ENCODE results near the gene CDC27. TPM values are rescaled to one million over a fixed set of nuclear protein-coding genes. Genes with fewer than 3 reads are reported as not detected.

The CDC27 gene
- total and polyA plus RNA-seq, 2 donors (not counting 3 experiments of a cell fraction or from before 2014, with no cell fraction given) = 76.1 to 172 TPM

GRCh38 chr17:47159315-47159714 lies 29.8 kb downstream of the CDC27 start:
- Histone ChIP-seq H3K4me2 (ENCODE audit: insufficient read depth, low read length) (no peak overlapping the region), H4K20me1 (replicated peaks; ENCODE audit: control insufficient read depth, extremely low read depth, insufficient read depth, low read length) (no peaks in the 10 kb centered on the region), H3K4me1 (ENCODE audit: control insufficient read depth, extremely low read depth, insufficient read depth, low read length) (no peaks in the 10 kb centered on the region), H3K27ac (ENCODE audit: insufficient read depth, low read depth, low read length) (no peak overlapping the region), H3K27me3 (ENCODE audit: control insufficient read depth in 2 of 2, insufficient read depth in 2 of 2, low read length in 2 of 2) (no peaks in the 10 kb centered on the region), H3K36me3 (ENCODE audit: control insufficient read depth in 2 of 2, extremely low read depth in 1 of 2, insufficient read depth in 2 of 2, low read length in 2 of 2) (peaks cover 7 to 15% of the 10 kb centered on the region in 2 experiments), H2AFZ (ENCODE audit: low read depth, low read length) (no peak overlapping the region), H3K9ac (replicated peaks; ENCODE audit: extremely low read depth, insufficient read depth, low read length) (no peak overlapping the region), H3K9me3 (replicated peaks; ENCODE audit: control insufficient read depth, insufficient read depth, low read length) (no peaks in the 10 kb centered on the region), H3K9me1 (replicated peaks; ENCODE audit: control insufficient read depth, extremely low read depth, insufficient read depth, low read length) (no peaks in the 10 kb centered on the region), H3K79me2 (ENCODE audit: control insufficient read depth, insufficient read depth, low read length) (peaks cover 18% of the 10 kb centered on the region), H3K4me3 (replicated peaks in 1 of 3; ENCODE audit: insufficient read depth in 1 of 3, low read depth in 1 of 3, low read length in 3 of 3) (no peak overlapping the region)
- ChIA-PET POLR2A (interaction anchor here (0.7 kb wide), 1 partner anchor 125 kb away, joined by 3 read pairs; no protein-coding TSS in a partner anchor), CTCF (interaction anchor here (5.2 kb wide), 1 partner anchor 156 kb away, joined by 23 read pairs; no protein-coding TSS in a partner anchor)
- DNase-seq (ENCODE audit: low read depth, low spot score) = no peak
- intact Hi-C loops (cut with micrococcal nuclease) = loop anchor here (10.0 kb wide), 1 partner anchor 455 kb away; no protein-coding TSS in a partner anchor
- dilution Hi-C loops (cut with MboI; ENCODE audit: extremely low pct_ligation_motif_present, low sequenced_read_pairs) = no loop called here
- FAIRE-seq = no peak
- TF ChIP-seq POLR2AphosphoS5 (IDR thresholded peaks at IDR 0.05; ENCODE audit: insufficient read depth, low read depth, low read length) (no peak), EZH2 (IDR thresholded peaks at IDR 0.05; ENCODE audit: borderline replicate concordance, low read depth, low read length, severe bottlenecking) (no peak), JUN (IDR thresholded peaks at IDR 0.05; ENCODE audit: borderline replicate concordance, insufficient read depth, insufficient read length, low read depth) (no peak), POLR2A (IDR thresholded peaks at IDR 0.05; ENCODE audit: low read depth, low read length) (no peak), GATA2 (IDR thresholded peaks at IDR 0.05; ENCODE audit: insufficient read depth, insufficient read length, low read depth, low read length) (no peak), FOS (IDR thresholded peaks at IDR 0.05; ENCODE audit: borderline replicate concordance, insufficient read depth, low read length) (no peak), MYC (IDR thresholded peaks at IDR 0.05; ENCODE audit: low read depth, low read length) (no peak)
- TF ChIP-seq, protein P1, sequence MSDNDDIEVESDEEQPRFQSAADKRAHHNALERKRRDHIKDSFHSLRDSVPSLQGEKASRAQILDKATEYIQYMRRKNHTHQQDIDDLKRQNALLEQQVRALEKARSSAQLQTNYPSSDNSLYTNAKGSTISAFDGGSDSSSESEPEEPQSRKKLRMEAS (IDR thresholded peaks at IDR 0.05; ENCODE audit: insufficient read depth, insufficient read length) = no peak
- TF ChIP-seq, protein P2, sequence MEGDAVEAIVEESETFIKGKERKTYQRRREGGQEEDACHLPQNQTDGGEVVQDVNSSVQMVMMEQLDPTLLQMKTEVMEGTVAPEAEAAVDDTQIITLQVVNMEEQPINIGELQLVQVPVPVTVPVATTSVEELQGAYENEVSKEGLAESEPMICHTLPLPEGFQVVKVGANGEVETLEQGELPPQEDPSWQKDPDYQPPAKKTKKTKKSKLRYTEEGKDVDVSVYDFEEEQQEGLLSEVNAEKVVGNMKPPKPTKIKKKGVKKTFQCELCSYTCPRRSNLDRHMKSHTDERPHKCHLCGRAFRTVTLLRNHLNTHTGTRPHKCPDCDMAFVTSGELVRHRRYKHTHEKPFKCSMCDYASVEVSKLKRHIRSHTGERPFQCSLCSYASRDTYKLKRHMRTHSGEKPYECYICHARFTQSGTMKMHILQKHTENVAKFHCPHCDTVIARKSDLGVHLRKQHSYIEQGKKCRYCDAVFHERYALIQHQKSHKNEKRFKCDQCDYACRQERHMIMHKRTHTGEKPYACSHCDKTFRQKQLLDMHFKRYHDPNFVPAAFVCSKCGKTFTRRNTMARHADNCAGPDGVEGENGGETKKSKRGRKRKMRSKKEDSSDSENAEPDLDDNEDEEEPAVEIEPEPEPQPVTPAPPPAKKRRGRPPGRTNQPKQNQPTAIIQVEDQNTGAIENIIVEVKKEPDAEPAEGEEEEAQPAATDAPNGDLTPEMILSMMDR (IDR thresholded peaks at IDR 0.05; ENCODE audit: extremely low read depth in 1 of 2, insufficient read depth in 1 of 2, low read depth in 1 of 2, low read length in 2 of 2) = no peak
- BruUV-seq (replicated peaks) = no TSS peak
